ENCODE data around the gene IGLON5. TPM values are rescaled to one million over a fixed set of nuclear protein-coding genes. Genes with fewer than 3 reads are reported as not detected.

Gene IGLON5
- total RNA-seq, 1 donor from 2014 or later, result not detected

- intact Hi-C loops (cut with DNase I), result no loop called here
- Histone ChIP-seq H3K4me3 (no peak overlapping the region), H3K9me3 (no peaks in the 10 kb centered on the region), H3K27ac (no peak overlapping the region), H3K36me3 (peaks cover 41% of the 10 kb centered on the region), H3K4me1 (no peaks in the 10 kb centered on the region), H3K27me3 (no peaks in the 10 kb centered on the region)
- TF ChIP-seq CTCF (IDR thresholded peaks at IDR 0.05), result no peak
- no peak for ATAC-seq
- no peak for DNase-seq
These were observed 35.9 kb downstream of the IGLON5 start for GRCh38 chr19:51347209-51347928.

GRCh38 chr19:51351266-51351990 lies 40.0 kb downstream of the IGLON5 start:
- Histone ChIP-seq H3K4me1 (no peaks in the 10 kb centered on the region), H3K4me3 (no peak overlapping the region), H3K27ac (no peak overlapping the region), H3K36me3 (peaks cover 38% of the 10 kb centered on the region), H3K9me3 (no peaks in the 10 kb centered on the region), H3K27me3 (no peaks in the 10 kb centered on the region)
- no peak for ATAC-seq
- no peak for TF ChIP-seq CTCF (IDR thresholded peaks at IDR 0.05)
- no peak for DNase-seq
- intact Hi-C loops (cut with DNase I), result no loop called here

GRCh38 chr19:51352783-51353360 lies 41.4 kb downstream of the IGLON5 start:
- DNase-seq (no peak), ATAC-seq (peak; percentile 15)
- intact Hi-C loops (cut with DNase I), result no loop called here
- H3K4me1 ChIP-seq, result no peaks in the 10 kb centered on the region
- no peaks in the 10 kb centered on the region for H3K27me3 ChIP-seq
- H3K27ac ChIP-seq, result no peak overlapping the region
- no peak overlapping the region for H3K4me3 ChIP-seq
- TF ChIP-seq CTCF (IDR thresholded peaks at IDR 0.05), result no peak
- H3K9me3 ChIP-seq, result no peaks in the 10 kb centered on the region
- peaks cover 38% of the 10 kb centered on the region for H3K36me3 ChIP-seq

- no peak for DNase-seq
- Histone ChIP-seq H3K9me3 (no peaks in the 10 kb centered on the region), H3K27ac (no peak overlapping the region), H3K4me1 (no peaks in the 10 kb centered on the region), H3K36me3 (peaks cover 30% of the 10 kb centered on the region), H3K4me3 (no peak overlapping the region), H3K27me3 (no peaks in the 10 kb centered on the region)
- no peak for ATAC-seq
- intact Hi-C loops (cut with DNase I), result no loop called here
- no peak for TF ChIP-seq CTCF (IDR thresholded peaks at IDR 0.05)
These were observed 42.8 kb downstream of the IGLON5 start for GRCh38 chr19:51354103-51354741.

- no peak overlapping the region for H3K4me3 ChIP-seq
These were observed 43.3 kb downstream of the IGLON5 start for GRCh38 chr19:51354742-51355148.

More at GRCh38 chr19:51354742-51355148, 43.3 kb downstream of the IGLON5 start:
- ATAC-seq, result no peak
- Histone ChIP-seq H3K9me3 (no peaks in the 10 kb centered on the region), H3K27me3 (no peaks in the 10 kb centered on the region), H3K27ac (no peak overlapping the region), H3K4me1 (no peaks in the 10 kb centered on the region), H3K36me3 (peaks cover 27% of the 10 kb centered on the region)
- TF ChIP-seq CTCF (IDR thresholded peaks at IDR 0.05), result no peak
- DNase-seq, result no peak
- intact Hi-C loops (cut with DNase I), result no loop called here

Measured in upper lobe of right lung (tissue), 1 donor.